SH-SY5Y (cell line): ENCODE results near the gene PRDM5.

Experiments used
- GATA2 ChIP-seq: IDR thresholded peaks from 2 replicates; pipeline ENCODE4 v1.6.1; 2011; ENCODE audit warnings: mild to moderate bottlenecking, low read depth, low read length
- GATA3 ChIP-seq: IDR thresholded peaks from 2 replicates; pipeline ENCODE4 v1.6.1; 2011; ENCODE audit warnings: low read depth, mild to moderate bottlenecking, low read length, moderate library complexity

GRCh38 chr4:120924931-120925330 is 2.4 kb upstream of the PRDM5 start:
- TF ChIP-seq GATA3 (no peak), GATA2 (no peak)
